Measurements from ENCODE around the gene TMUB2.
"Not testable (repeated sequence)": the region's sequence is repeated elsewhere in the genome, so short reads cannot be mapped to it uniquely, and the experiment has no call there.

Gene TMUB2

DNA sequence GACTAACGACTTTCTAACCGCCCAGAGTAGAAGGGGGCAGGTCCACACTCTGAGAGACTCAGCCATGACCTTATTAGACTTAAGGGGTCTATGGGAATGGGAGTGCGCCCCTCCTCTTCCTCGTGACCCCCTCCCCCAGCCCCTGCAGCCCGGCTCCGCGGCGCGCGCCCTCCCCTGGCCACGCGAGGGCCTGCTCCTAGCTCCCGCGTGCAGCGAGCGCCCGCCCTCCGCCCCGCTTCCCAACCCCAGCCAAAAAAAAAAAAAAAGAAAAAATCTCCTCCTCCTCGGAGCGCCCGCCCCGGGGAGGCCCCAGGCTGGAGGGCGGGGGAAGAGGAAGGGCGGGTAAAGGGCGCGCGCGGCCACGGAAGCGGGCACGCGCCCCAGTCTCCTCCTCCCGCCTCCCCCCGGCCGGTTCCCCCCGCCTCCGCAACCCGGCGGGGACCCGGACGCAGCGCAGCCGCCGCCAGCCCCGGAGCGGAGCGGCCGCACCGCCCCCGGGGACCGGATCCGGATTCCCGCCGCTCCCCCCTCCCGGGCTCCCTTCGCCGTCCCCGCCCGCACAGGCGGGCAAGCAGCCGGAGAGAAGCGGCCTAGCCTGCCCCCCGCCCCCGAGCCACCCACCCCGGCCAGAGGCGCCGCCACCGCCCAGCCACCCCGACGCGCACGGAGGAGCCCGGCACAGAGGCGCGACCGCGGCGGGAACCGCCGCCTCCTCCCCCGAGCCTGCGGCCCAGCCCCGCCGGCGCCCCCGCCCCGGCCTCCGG lies 31.8 kb downstream of the TMUB2 start:
- DNase-seq (ENCODE audit: low read depth in 4 of 4, low spot score in 1 of 4): peak in 3 of 4 experiments; percentile 67 to 80 (median 80)

DNA sequence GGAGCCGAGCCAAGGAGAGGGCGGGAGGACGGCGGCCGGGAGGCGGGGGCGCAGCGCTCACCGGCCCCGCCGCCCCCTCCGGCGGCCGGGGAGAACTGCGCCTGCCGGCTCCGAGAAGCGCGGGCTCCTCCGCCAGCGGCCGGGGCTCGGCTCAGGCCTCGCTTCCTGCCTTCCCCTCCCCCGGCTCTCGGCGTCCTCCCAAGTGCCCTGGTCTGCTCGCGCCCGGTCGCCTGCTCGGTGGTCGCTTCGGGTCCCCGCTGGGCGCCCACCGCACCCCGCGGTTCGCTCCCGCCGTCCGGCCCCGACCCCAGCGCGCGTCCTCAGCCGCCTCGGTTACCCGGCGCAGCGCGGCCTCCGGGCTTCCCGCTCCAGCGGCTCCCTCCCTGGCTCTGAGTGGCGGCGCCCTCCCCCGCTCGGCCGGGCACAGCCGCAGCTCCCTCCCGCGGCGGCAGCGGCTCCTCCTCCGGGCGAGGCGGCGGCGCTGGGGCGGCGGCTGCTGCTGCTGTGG lies 32.4 kb downstream of the TMUB2 start:
- DNase-seq (ENCODE audit: low read depth in 4 of 4, low spot score in 1 of 4): peak in 2 of 4 experiments; percentile 52 to 54

DNA sequence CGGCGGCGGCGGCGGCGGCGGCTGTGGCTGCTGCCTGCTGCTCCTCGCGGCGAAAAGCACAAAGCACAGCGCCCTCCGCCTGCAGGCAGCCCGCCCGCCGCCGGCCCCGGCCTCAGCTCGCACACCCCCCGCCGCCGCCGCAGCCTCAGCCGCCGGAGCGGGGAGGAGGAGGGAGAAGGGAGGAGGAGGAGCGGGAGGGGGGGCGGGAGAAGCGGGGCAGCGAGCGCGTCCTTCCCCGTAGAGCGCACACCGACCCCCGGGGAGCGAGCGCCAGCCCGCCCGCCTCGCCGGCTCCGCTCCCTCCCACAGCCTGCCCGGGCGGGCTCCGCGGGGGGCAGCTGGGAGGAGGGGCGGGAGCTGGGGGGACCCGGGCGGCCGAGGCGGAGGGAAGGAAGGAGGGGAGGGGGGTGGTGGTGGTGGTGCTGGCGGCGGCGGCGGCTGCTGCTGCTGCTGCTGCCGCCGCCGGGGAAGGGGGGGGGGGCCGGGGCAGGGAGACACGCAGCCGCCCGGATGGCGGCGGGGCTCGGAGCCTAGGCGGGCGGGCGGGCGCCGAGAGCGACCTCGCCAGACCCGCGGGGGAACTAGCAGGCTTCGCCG lies 32.9 kb downstream of the TMUB2 start, which contains the start of gene UBTF:
UBTF (minus strand) TSS at position 60 of the 597 bp plus-strand sequence. CDS start 1,446 bp downstream, outside the sequence.
- peak in 3 of 4 experiments; percentile 46 to 52 (median 47) for DNase-seq (ENCODE audit: low read depth in 4 of 4, low spot score in 1 of 4)

DNA sequence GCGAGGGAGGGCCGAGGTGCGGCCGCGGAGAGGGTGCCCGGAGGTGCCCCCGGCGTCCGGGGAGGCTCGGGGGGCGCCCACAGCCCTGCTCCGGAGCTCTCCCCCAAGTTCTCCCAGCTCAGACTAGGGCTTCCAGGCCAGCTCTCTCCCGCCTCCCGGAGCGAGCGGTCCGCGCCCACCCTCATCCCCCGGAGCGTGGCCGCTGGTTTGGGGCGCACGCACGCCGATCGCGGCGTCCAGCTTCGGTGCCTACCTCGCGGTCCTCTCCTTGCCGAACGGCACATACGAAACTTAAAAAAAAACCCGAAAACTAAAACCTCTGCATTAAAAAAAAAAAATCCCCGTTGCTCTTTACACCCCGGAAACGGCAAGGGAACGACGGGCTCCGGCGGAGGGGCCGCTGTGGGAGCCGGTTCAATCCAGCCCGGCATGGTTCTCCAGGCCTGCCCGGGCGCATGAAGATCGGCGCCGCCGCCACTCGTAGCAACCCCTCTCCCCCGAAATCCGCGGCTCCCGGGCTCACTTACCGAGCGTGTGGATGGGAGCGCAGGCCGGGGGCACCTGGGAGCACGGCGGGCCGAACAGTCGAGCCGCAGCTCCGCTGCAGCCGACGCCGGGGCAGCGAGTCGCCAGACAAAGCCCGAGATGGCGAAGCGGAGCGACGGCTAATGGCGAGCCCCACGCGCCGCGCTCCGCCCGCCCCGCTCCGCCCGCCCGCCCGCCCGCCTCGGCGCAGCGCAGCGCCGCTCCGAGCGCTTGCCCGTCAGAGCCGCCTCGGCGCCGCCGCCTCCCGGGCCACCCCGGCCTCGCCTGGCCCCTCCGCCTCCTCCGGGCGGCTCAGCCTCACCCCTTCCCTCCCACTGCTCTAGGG lies 33.7 kb downstream of the TMUB2 start:
- peak in 1 of 4 experiments; percentile 42 for DNase-seq (ENCODE audit: low read depth in 4 of 4, low spot score in 1 of 4)

DNA sequence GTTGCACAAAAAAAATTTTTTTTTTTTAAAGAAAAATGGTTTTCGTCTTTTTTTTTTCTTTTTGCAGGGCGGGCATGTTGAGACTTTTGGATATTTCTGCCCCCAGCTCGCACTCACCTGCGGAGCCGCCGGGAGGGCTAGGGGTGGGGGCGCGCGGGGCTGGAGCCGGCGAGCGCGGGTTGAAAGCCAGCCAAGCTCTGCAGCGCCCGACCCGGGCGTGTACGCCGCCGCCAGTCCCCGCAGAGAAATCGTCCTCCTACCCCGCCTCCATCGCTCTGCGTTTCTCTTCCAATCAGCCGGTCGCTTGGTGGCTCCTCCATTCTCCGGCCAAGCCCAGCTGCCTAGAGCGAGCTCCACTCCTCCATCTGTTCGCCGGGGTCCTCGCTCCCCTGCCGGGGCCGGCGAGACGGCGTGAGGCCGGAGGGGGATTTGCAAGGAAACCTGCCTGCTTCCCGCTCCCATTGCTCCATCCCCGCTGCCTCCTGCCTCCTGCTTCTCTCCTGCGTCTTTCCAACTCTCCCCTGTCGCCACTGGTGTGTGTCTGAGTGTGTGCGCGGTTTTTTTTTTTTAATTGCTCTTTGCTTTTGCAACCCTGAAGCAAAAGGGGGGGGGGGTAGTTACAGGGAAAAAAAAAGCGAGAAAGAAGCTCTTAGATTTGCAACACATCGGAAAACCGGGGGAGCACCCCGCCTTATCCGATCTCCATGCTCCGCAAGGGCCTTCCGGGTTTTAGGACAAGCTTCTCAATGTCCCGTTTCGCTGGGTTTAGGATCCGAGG lies 34.5 kb downstream of the TMUB2 start:
- peak in 2 of 4 experiments; percentile 44 to 55 for DNase-seq (ENCODE audit: low read depth in 4 of 4, low spot score in 1 of 4)

DNA sequence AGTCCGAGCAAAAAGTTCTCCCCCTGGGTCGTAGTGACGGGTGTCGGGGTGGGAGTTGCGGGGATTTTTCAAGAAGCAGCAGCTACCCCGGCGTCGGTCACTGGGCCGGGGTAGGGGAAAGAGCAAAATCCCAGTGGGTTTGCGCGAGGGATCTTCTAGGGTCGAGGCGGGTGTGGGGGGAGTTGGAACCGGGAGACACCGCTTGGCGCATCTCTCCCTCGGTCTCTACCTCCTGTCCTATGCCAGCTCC lies 35.0 kb downstream of the TMUB2 start:
- DNase-seq (ENCODE audit: low read depth in 4 of 4, low spot score in 1 of 4): no peak

DNA sequence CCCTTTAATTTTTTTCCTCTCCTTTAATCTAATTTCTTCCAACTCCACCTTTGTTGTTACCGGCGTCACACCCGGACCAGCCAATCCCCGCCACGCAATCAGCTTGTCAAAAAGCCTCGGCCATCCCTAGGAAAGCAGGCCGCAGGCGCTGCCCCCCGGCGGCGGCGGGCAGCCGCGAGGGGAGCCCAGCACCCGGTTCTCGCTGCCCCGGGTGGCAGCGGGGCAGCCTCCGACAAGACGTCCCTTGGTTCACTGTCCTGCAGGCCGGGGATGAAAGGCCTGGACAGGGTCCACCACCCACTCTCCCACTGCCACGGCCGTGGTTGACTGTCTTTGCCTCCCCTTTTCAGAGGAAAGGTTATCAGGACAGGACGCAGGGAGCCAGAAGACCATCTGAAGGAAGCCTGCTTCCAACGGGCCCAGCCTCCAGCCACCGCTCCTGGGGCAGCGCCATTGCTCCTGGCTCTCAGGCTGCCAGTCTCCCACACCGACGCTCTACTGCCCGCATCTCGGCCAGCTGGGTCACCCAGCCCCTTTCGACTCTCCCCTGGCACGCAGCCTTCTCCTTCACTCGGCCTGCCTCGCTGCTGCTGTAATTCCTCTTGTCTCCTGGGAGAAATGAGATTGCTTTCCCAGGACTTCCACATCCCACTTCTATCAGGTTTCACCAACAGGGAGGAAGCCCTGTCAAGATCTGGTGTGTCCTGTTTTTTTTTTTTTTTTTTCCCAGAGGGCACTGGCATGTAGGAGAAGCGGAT lies 35.5 kb downstream of the TMUB2 start:
- DNase-seq (ENCODE audit: low read depth in 4 of 4, low spot score in 1 of 4): no peak

DNA sequence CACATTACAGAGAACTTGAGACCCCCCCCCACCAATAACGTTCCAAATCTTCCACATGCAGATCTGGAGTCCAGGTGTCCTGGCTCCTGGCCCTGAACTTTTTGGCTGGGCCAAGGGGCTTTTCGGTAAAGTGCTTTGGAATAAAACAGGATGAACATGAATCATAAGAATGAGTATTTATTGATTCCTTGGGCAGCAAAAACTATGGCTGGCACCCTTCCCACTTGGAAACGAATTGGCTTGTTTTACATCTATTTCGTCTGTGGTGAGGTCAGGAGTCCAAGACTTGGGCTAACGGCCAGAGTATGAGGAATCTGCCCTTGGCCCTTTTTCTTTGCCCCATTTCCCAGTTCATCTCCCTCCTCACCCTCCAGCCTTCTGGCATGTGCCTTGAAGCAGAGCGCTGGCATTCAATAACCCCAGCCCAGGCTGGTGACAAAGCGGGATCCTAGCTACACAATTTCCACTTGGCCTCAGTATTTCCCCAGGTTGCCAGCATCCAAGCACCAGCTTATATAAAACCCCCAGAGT lies 36.8 kb downstream of the TMUB2 start:
- no peak for DNase-seq (ENCODE audit: low read depth in 4 of 4, low spot score in 1 of 4)

DNA sequence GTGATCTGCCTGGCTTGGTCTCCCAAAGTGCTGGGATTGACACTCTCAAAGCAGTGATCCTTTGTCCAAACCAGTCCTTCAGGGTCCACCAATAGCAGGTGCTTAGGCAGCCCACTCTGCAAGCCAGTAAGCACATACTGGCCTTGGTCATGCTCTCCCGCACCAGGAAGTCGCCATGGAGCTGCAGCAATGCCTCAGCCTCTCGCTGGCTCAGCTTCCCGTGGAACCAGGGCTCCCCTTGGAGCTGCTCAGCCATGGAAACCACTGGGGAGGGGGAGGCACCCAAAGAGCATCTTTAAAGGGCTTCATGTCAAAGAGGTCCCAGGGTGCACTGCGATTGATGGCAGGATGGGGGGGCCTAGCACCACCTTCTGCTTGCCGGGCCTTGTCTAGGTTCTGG lies 42.3 kb downstream of the TMUB2 start:
- DNase-seq (ENCODE audit: low read depth in 4 of 4, low spot score in 1 of 4): no peak

DNA sequence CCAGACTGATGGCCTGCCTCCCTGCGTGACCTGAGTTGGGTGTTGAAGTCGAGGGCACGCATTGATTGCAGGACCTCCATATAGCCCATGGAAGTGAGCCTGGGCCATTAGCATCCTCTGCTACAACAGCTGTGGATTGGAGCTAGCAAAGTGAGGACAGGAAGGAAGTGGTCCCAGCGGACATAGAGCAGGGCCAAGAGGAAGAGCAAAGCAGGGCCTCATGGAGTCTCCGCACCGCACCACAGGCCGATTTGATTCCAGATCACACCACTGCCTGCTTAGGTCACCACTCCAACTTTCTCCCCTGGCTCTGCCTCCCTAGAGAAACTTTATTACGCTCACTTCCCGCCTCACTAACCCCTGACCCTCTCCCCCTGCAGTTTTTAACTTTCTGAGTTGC lies 43.4 kb downstream of the TMUB2 start:
- DNase-seq (ENCODE audit: low read depth in 4 of 4, low spot score in 1 of 4): no peak

DNA sequence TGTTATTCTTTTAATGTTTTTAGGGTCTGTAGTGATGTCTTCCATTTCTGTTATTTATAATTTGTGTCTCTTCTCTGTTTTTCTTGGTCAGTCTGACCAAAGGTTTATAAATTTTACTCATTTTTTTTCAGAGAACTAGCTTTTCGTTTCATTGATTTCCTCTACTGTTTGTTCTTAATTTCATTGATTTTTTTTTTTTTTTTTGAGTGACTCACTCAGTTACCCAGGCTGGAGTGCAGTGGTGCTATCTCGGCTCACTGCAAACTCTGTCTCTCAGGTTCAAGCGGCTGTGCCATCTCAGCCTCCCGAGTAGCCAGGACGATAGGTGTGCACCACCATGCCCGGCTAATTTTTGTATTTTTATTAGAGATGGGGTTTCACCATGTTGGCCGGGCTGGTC lies 45.3 kb downstream of the TMUB2 start:
- DNase-seq (ENCODE audit: low read depth in 4 of 4, low spot score in 1 of 4): no peak

DNA sequence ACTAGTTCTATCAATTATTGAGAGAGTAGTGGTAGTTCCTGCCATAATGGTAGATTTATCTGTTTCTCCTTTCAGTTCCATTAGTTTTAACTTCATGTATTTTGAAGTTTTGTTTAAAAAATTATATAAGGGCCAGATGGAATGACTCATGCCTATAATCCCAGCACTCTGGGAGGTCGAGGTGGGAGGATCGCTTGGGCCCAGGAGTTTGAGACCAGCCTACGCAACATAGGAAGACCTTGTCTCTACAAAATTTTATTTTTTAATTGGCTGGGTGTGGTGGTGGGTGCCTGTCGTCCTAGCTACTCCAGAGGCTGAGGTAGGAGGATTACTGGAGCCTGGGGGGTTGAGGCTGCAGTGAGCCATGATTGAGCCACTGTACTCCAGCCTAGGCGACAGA lies 46.8 kb downstream of the TMUB2 start:
- DNase-seq (ENCODE audit: low read depth in 4 of 4, low spot score in 1 of 4): no peak

DNA sequence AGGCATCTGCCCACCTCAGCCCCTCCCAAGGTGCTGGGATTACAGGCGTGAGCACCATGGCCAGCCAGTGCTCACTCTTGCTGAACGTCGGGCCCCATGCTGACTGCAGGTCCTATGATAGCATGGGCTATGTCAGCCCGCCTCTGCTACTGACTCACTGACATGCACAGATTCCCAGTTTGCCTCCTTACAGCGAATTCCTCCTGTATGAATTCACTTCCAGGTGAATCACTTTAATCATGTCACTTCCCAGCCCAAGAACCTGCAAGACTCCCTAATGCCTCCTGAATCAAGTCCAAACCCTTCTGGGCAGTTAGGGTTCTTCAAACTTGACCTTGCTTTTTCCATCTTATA lies 48.8 kb downstream of the TMUB2 start:
- DNase-seq (ENCODE audit: low read depth in 4 of 4, low spot score in 1 of 4): no peak

DNA sequence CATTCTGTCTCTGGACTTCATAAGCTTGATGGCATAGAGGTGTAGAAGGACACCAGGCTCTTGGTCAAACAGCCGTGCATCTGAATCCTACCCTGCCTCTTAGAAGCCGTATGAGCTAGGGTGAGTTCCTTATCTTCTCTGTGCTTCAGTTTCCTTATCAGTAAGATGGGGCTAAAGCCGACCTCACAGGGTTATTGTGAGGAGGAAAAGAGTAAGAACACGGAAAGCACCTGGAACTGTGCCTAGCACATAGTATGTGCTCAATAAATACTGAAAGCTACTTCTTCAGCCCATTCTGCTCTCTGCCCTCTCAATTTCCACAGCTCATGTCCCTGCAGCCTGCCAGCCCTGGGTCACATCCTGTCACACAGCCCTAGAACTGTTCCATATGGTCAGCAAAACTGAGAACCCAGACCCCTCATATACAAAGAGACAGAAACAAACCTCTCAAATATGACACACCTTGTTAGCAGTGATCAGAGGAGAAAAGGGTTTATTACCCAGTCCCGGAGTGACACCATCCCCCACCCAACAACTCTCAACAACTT lies 49.7 kb downstream of the TMUB2 start:
- no peak for DNase-seq (ENCODE audit: low read depth in 4 of 4, low spot score in 1 of 4)

DNA sequence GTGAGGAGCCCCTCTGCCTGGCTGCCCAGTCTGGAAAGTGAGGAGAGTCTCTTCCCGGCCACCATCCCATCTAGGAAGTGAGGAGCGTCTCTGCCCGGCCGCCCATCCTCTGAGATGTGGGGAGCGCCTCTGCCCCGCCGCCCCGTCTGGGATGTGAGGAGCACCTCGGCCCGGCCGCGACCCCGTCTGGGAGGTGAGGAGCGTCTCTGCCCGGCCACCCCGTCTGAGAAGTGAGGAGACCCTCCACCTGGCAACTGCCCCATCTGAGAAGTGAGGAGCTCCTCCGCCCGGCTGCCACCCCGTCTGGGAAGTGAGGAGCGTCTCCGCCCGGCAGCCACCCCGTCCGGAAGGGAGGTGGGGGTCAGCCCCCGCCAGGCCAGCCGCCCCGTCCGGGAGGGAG lies 51.1 kb downstream of the TMUB2 start:
- DNase-seq (ENCODE audit: low read depth in 4 of 4, low spot score in 1 of 4): not testable (repeated sequence)

DNA sequence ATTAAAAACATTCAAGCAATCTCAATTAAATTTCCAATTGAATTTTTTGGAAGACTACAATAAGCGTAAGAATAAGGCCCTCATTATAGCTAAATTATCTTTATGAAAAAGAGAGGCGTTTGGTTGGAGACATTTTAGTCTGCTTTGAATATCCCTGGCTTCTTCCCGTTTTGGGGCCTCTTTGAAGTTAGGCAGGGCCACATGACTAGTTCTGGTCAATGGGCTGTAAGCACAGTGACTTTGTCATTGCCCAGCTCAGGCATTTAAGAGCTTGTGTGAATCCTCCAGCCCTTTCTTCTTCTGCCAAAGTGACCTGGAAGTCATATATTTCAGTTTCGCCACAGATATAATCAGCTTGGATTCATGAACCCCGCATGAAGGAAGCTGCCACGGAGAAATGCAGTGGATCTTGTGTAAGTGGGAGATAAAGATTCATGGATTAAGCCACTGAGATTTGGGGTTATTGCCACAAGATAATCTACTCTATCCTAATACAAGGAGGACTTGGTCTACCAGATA lies 54.4 kb downstream of the TMUB2 start:
- no peak for DNase-seq (ENCODE audit: low read depth in 4 of 4, low spot score in 1 of 4)
